Endothelial cell of umbilical vein (primary cell): ENCODE results near the gene GAL3ST1. TPM values are rescaled to one million over a fixed set of nuclear protein-coding genes. Genes with fewer than 3 reads are reported as not detected.

ENCODE experiments used
- BruUV-seq: library from RNA; stranded (reverse); fragments of 400-500 nt; replicated peaks from 2 replicates; lab custom pipeline; 2021; lab: Mats Ljungman, UMichigan
- CTCF ChIA-PET: fragments of 300-600, 350-600 bp; sonication (Branson Sonifier 250); formaldehyde crosslinking; loops from one replicate; lab custom pipeline; 2021; ENCODE audit warnings: antibody characterized with exemption, inconsistent platforms; lab: Charles Lee
- POLR2A ChIA-PET: fragments of 300-600, 350-600 bp; sonication (Branson Sonifier 250); formaldehyde crosslinking; loops from one replicate; lab custom pipeline; 2021; ENCODE audit warnings: antibody characterized with exemption, inconsistent platforms; lab: Charles Lee
- DNase-seq: peaks from one replicate; pipeline ENCODE4 v3.0.0-alpha.2; 2011; ENCODE audit warnings: low read depth, low spot score
- FAIRE-seq: peaks from 2 replicates; lab custom pipeline; 2011; peaks lifted over from hg19 to GRCh38; lab: Jason Lieb, UNC
- H2AFZ ChIP-seq: 2 replicates; pipeline ENCODE4 v1.6.0; 2012; ENCODE audit warnings: low read depth, low read length, control low read depth, inconsistent platforms
- H3K27ac ChIP-seq: 2 replicates; pipeline ENCODE4 v1.5.1; 2011; ENCODE audit warnings: low read depth, mild to moderate bottlenecking, control low read depth, low read length, moderate library complexity; ENCODE audit not compliant: insufficient read depth
- H3K27me3 ChIP-seq, 2 experiments: 2 replicates each; pipeline versions ENCODE4 v1.6.0 to v1.6.1; 2011; ENCODE audit warnings: low read length in 2 of 2, mixed read lengths in 1 of 2; ENCODE audit not compliant: control insufficient read depth in 2 of 2, insufficient read depth in 2 of 2
- H3K36me3 ChIP-seq, 2 experiments: 2 replicates in 1 of 2; 3 replicates in 1 of 2; pipeline ENCODE4 v1.5.1; 2011; ENCODE audit warnings: low read length in 2 of 2, mild to moderate bottlenecking in 1 of 2, moderate library complexity in 1 of 2; ENCODE audit not compliant: control insufficient read depth in 2 of 2, insufficient read depth in 2 of 2; ENCODE audit errors: extremely low read depth in 1 of 2
- H3K4me1 ChIP-seq: 3 replicates; pipeline ENCODE4 v1.5.1; 2011; ENCODE audit warnings: mild to moderate bottlenecking, low read length; ENCODE audit not compliant: control insufficient read depth, insufficient read depth; ENCODE audit errors: extremely low read depth
- H3K4me2 ChIP-seq: 2 replicates; pipeline ENCODE4 v1.6.1; 2011; ENCODE audit warnings: low read length, control low read depth, mixed read lengths; ENCODE audit not compliant: insufficient read depth
- H3K4me3 ChIP-seq, 3 experiments: fragments of 200-600 bp in 1 of 3; sonication (generic), shearing (Covaris generic) in 1 of 3; replicated peaks in 1 of 3; 2 replicates each; pipeline ENCODE4 v1.5.1; 2011 to 2016; ENCODE audit warnings: control low read depth in 3 of 3, low read length in 3 of 3, mild to moderate bottlenecking in 2 of 3, inconsistent platforms in 1 of 3, low read depth in 1 of 3, moderate library complexity in 1 of 3; ENCODE audit not compliant: insufficient read depth in 1 of 3
- H3K79me2 ChIP-seq: 2 replicates; pipeline ENCODE4 v1.6.0; 2012; ENCODE audit warnings: low read length, inconsistent platforms; ENCODE audit not compliant: control insufficient read depth, insufficient read depth
- H3K9ac ChIP-seq: replicated peaks from 2 replicates; pipeline ENCODE3; 2011; ENCODE audit warnings: low read length, control low read depth; ENCODE audit not compliant: insufficient read depth; ENCODE audit errors: extremely low read depth
- H3K9me1 ChIP-seq: replicated peaks from 3 replicates; pipeline ENCODE4 v1.6.0; 2011; ENCODE audit warnings: mild to moderate bottlenecking, low read length; ENCODE audit not compliant: control insufficient read depth, insufficient read depth; ENCODE audit errors: extremely low read depth
- H3K9me3 ChIP-seq: replicated peaks from 2 replicates; pipeline ENCODE4 v1.5.1; 2012; ENCODE audit warnings: low read length, inconsistent platforms; ENCODE audit not compliant: control insufficient read depth, insufficient read depth
- H4K20me1 ChIP-seq: replicated peaks from 2 replicates; pipeline ENCODE3; 2011; ENCODE audit warnings: mild to moderate bottlenecking, low read length; ENCODE audit not compliant: control insufficient read depth, insufficient read depth; ENCODE audit errors: extremely low read depth
- EZH2 ChIP-seq: IDR thresholded peaks from 2 replicates; pipeline ENCODE4 v1.6.1; 2012; ENCODE audit warnings: borderline replicate concordance, low read depth, mild to moderate bottlenecking, moderate library complexity, low read length, inconsistent platforms; ENCODE audit not compliant: severe bottlenecking
- FOS ChIP-seq: IDR thresholded peaks from 2 replicates; pipeline ENCODE4 v1.6.1; 2011; ENCODE audit warnings: mild to moderate bottlenecking, low read length, moderate library complexity, borderline replicate concordance; ENCODE audit not compliant: insufficient read depth
- GATA2 ChIP-seq: IDR thresholded peaks from 2 replicates; pipeline ENCODE4 v1.7.0; 2011; ENCODE audit warnings: low read depth, mild to moderate bottlenecking, moderate library complexity, mixed read lengths, low read length; ENCODE audit not compliant: insufficient read length, insufficient read depth
- JUN ChIP-seq: IDR thresholded peaks from 2 replicates; pipeline ENCODE4 v1.6.1; 2011; ENCODE audit warnings: borderline replicate concordance, low read depth; ENCODE audit not compliant: insufficient read length, insufficient read depth
- MYC ChIP-seq: IDR thresholded peaks from one replicate; pipeline ENCODE4 v1.6.1; 2011; ENCODE audit warnings: mild to moderate bottlenecking, low read depth, low read length
- POLR2A ChIP-seq: IDR thresholded peaks from 2 replicates; pipeline ENCODE4 v1.6.1; 2012; ENCODE audit warnings: low read depth, mild to moderate bottlenecking, control low read depth, low read length
- POLR2AphosphoS5 ChIP-seq: IDR thresholded peaks from 2 replicates; pipeline ENCODE4 v1.6.1; 2012; ENCODE audit warnings: low read depth, mild to moderate bottlenecking, control low read depth, low read length, moderate library complexity; ENCODE audit not compliant: insufficient read depth
- dilution Hi-C: fragments of 300-500 bp; cut with MboI; formaldehyde crosslinking; loops from one replicate; pipeline ENCODE4 v1.15.0; 2019; ENCODE audit warnings: low sequenced_read_pairs; ENCODE audit not compliant: extremely low pct_ligation_motif_present
- intact Hi-C: fragments of 100-400 bp; cut with micrococcal nuclease; formaldehyde crosslinking; loops from one replicate; pipeline ENCODE4 v1.10.0; 2022
- polyA plus RNA-seq, 4 experiments: library from polyadenylated mRNA; depleted of rRNA in 3 of 4; stranded (reverse) in 3 of 4; unstranded in 1 of 4; fragments of >200 nt; gene quantifications; 2 replicates each; pipeline versions ENCODE4 v1.2.1 to v1.2.3, GENCODE V29; 2011 to 2012; ENCODE audit warnings: missing spikeins in 1 of 4
- total RNA-seq: library from RNA; stranded (reverse); gene quantifications from 2 replicates; pipeline ENCODE4 v1.2.3, GENCODE V29; 2021
- TF ChIP-seq, protein P1 (sequence below), 2 donors: IDR thresholded peaks; 1 replicate in 1 of 2; 2 replicates in 1 of 2; pipeline ENCODE4 v1.5.1; 2011; ENCODE audit warnings: low read length in 2 of 2, mild to moderate bottlenecking in 2 of 2, moderate library complexity in 2 of 2, control low read depth in 1 of 2, inconsistent platforms in 1 of 2, low read depth in 1 of 2; ENCODE audit not compliant: insufficient read depth in 1 of 2; ENCODE audit errors: extremely low read depth in 1 of 2
- TF ChIP-seq, protein P2 (sequence below): IDR thresholded peaks from 2 replicates; pipeline ENCODE4 v1.6.1; 2011; ENCODE audit not compliant: insufficient read depth, insufficient read length

The GAL3ST1 gene
- total and polyA plus RNA-seq, 2 donors (not counting 3 experiments of a cell fraction or from before 2014, with no cell fraction given), result not detected

DNA sequence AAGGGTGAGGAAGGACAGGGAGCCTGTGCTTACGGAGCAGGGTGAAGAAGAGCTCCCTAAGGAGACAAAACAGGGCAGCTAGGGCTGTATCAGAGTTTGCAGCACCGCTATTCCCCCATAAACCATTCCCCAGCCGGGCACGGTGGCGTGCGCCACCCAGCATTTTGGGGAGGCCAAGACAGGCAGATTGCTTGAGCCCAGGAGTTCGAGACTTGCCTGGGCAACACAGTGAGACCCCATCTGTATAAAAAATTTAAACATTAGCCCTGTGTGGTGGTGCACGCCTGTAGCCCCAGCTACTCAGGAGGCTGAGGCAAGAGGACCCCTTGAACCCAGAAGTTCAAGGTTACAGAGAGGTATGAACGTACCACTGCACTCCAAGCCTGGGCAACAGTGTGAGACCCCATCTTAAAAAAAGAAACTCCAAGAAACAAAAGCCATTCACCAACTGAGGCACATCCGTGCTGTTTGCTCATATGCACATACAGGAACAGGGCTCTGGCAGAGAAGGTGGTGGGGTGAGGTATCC is 4.7 kb downstream of the GAL3ST1 start:
- H3K4me2 ChIP-seq, result no peak overlapping the region
- H2AFZ ChIP-seq, result no peak overlapping the region
- FAIRE-seq, result no peak
- BruUV-seq, result no TSS peak
- TF ChIP-seq, protein P1, sequence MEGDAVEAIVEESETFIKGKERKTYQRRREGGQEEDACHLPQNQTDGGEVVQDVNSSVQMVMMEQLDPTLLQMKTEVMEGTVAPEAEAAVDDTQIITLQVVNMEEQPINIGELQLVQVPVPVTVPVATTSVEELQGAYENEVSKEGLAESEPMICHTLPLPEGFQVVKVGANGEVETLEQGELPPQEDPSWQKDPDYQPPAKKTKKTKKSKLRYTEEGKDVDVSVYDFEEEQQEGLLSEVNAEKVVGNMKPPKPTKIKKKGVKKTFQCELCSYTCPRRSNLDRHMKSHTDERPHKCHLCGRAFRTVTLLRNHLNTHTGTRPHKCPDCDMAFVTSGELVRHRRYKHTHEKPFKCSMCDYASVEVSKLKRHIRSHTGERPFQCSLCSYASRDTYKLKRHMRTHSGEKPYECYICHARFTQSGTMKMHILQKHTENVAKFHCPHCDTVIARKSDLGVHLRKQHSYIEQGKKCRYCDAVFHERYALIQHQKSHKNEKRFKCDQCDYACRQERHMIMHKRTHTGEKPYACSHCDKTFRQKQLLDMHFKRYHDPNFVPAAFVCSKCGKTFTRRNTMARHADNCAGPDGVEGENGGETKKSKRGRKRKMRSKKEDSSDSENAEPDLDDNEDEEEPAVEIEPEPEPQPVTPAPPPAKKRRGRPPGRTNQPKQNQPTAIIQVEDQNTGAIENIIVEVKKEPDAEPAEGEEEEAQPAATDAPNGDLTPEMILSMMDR (IDR thresholded peaks at IDR 0.05; ENCODE audit: extremely low read depth in 1 of 2, insufficient read depth in 1 of 2, low read depth in 1 of 2, low read length in 2 of 2), result no peak
- TF ChIP-seq, protein P2, sequence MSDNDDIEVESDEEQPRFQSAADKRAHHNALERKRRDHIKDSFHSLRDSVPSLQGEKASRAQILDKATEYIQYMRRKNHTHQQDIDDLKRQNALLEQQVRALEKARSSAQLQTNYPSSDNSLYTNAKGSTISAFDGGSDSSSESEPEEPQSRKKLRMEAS, result no peak
- no peak for TF ChIP-seq POLR2AphosphoS5
- TF ChIP-seq GATA2, result no peak
- TF ChIP-seq POLR2A, result no peak
- no peak for TF ChIP-seq JUN
- TF ChIP-seq MYC, result no peak
- TF ChIP-seq EZH2, result no peak
- no peak for TF ChIP-seq FOS
- no peak overlapping the region for H3K4me3 ChIP-seq
- DNase-seq, result no peak
- intact Hi-C loops, result no loop called here
- H3K9me1 ChIP-seq, result no peaks in the 10 kb centered on the region
- no peaks in the 10 kb centered on the region for H3K4me1 ChIP-seq
- peaks cover 0 to 5% of the 10 kb centered on the region in 2 experiments for H3K27me3 ChIP-seq
- H4K20me1 ChIP-seq, result no peaks in the 10 kb centered on the region
- H3K27ac ChIP-seq, result no peak overlapping the region
- no peaks in the 10 kb centered on the region for H3K36me3 ChIP-seq
- H3K9me3 ChIP-seq, result no peaks in the 10 kb centered on the region
- H3K9ac ChIP-seq, result no peak overlapping the region
- ChIA-PET CTCF (no interaction called here), POLR2A (no interaction called here)
- dilution Hi-C loops, result no loop called here
- H3K79me2 ChIP-seq, result no peaks in the 10 kb centered on the region
